Psoas muscle (tissue), 8 donors: Measurements from ENCODE around the gene OLFM3. TPM values are rescaled to one million over a fixed set of nuclear protein-coding genes. Genes with fewer than 3 reads are reported as not detected.

Source experiments
- ATAC-seq, 4 donors: fragments of 200-7000 bp; cut with Tn5 transposase; one replicate each; pipeline ENCODE4 v1.9.1; 2020; ENCODE audit warnings: moderate library complexity in 3 of 4, mild to moderate bottlenecking in 2 of 4
- DNase-seq, 2 donors: peaks; one replicate each; pipeline ENCODE4 v3.0.0-alpha.2; 2020
- H3K27ac ChIP-seq: fragments of 200-600 bp; one replicate; pipeline ENCODE4 v1.8.0; 2022
- H3K27me3 ChIP-seq, 3 donors: fragments of 200-600 bp in 1 of 3; one replicate each; pipeline versions ENCODE4 v1.6.1 to v1.8.0; 2013 to 2022; ENCODE audit warnings: low read length in 2 of 3, mild to moderate bottlenecking in 2 of 3, moderate library complexity in 1 of 3; ENCODE audit not compliant: insufficient read depth in 3 of 3
- H3K36me3 ChIP-seq, 2 donors: fragments of 200-600 bp in 1 of 2; one replicate each; pipeline versions ENCODE4 v1.6.1 to v1.8.0; 2013 to 2022; ENCODE audit warnings: low read depth in 1 of 2, mild to moderate bottlenecking in 1 of 2, moderate library complexity in 1 of 2; ENCODE audit not compliant: insufficient read depth in 1 of 2
- H3K4me1 ChIP-seq: fragments of 200-600 bp; one replicate; pipeline ENCODE4 v1.8.0; 2022
- H3K4me3 ChIP-seq: fragments of 200-600 bp; one replicate; pipeline ENCODE4 v1.8.0; 2022; ENCODE audit warnings: mild to moderate bottlenecking
- H3K9me3 ChIP-seq: fragments of 200-600 bp; one replicate; pipeline ENCODE4 v1.8.0; 2022
- WGBS, 3 donors: extraction: QIAGEN DNeasy Blood & Tissue Kit; methylation state at CpG; one replicate each; pipeline versions ENCODE4 v1.1.6 to v1.1.7; 2013; 5-methylcytosine and 5-hydroxymethylcytosine counted together
- intact Hi-C, 2 donors: fragments of 100-400 bp; cut with DNase I; formaldehyde crosslinking; loops; one replicate each; pipeline versions ENCODE4 v1.11.0 to v1.14.2; 2022
- long read RNA-seq, 2 donors: library from polyadenylated mRNA; unstranded; transcript quantifications; one replicate each; pipeline ENCODE4 v2.0.0, GENCODE V29; 2021
- polyA plus RNA-seq, 3 donors: library from polyadenylated mRNA; stranded (reverse); fragments of 200-250 nt; gene quantifications; one replicate each; pipeline ENCODE4 v1.2.3, GENCODE V29; 2013
- total RNA-seq, 4 donors: library from RNA; stranded (reverse); fragmentation: NEBNext Ultra II Directional in 2 of 4; extraction: Animal tissue kit (Norgen Biotek cat#: 25700) in 2 of 4; gene quantifications; one replicate each; pipeline versions ENCODE4 v1.2.1 to v1.2.4, GENCODE V29; 2021 to 2023
- TF ChIP-seq, protein P1 (sequence below): fragments of 200-600 bp; IDR thresholded peaks from one replicate; pipeline ENCODE4 v1.8.0; 2022; ENCODE audit warnings: antibody characterized with exemption
- donor health status: healthy with polysubstance abuse.
- donor health status: DM: no; HTN: no; CAD: no; lungs with moderate emphysema.
- donor health status: Bipolar disorder and iron deficiency.
- donor health status: healthy.
- donor health status: DM: yes; HTN: yes; CAD: no.
- donor health status: DM: no; HTN: no; CAD: no.
- donor health status: DM: no; HTN: no; CAD: no.
- donor health status: DM: yes; HTN: yes; CAD: no.

Gene OLFM3
- total RNA-seq (not detected), polyA plus RNA-seq (under 1 TPM in 1 of 3 donors, not detected in 2; 0.01 TPM)
- long read RNA-seq, donor 1, result 0 reads
- long read RNA-seq, donor 2, result 0 reads

DNA sequence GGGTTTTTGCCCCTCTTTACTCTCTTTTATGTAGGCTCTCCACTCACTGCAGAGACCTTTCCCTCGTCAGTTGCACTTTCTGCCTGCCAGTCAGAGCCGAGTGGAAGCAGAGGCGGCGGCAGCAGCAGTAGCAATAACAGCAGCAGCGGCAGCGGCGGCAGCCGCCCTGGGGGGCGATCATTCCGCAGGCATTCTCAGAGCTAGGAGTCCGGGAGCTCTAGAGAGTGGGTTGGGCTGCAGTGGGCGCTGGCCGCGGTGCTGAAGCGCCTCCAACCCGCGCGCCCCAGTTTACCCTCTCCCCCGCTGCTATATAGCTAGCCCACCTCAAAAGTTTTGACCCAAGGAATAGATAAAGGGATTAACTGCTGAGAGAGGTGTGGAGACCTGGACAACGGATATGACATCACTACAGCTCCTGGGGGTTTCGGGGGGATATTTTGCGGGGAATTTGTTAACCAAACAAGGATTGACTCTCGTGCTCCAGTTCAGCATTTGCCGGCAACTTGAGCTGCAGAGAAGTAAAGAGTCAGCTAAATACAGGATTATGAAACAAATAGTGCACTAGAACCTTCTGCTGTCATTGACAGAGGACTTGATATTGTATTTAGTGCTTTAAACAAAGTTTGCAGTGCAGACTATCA lies at the start of gene OLFM3:
Gene OLFM3 (minus strand): TSS at position 102 of the 641 bp plus-strand sequence.
- Histone ChIP-seq H3K27ac (no peak within 1 kb of the TSS), H3K4me1 (no peaks in the 10 kb centered on the region), H3K36me3 (no peaks in the 10 kb centered on the region), H3K4me3 (no peak within 1 kb of the TSS), H3K9me3 (no peaks in the 10 kb centered on the region), H3K27me3 (no peaks in the 10 kb centered on the region)
- no peak for DNase-seq
- TF ChIP-seq, protein P1, sequence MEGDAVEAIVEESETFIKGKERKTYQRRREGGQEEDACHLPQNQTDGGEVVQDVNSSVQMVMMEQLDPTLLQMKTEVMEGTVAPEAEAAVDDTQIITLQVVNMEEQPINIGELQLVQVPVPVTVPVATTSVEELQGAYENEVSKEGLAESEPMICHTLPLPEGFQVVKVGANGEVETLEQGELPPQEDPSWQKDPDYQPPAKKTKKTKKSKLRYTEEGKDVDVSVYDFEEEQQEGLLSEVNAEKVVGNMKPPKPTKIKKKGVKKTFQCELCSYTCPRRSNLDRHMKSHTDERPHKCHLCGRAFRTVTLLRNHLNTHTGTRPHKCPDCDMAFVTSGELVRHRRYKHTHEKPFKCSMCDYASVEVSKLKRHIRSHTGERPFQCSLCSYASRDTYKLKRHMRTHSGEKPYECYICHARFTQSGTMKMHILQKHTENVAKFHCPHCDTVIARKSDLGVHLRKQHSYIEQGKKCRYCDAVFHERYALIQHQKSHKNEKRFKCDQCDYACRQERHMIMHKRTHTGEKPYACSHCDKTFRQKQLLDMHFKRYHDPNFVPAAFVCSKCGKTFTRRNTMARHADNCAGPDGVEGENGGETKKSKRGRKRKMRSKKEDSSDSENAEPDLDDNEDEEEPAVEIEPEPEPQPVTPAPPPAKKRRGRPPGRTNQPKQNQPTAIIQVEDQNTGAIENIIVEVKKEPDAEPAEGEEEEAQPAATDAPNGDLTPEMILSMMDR, result no peak
- intact Hi-C loops, result no loop called here
- ATAC-seq, result no peak
- 5% methylated on average over 24 of the region's 24 CpGs for WGBS, 3 donors

DNA sequence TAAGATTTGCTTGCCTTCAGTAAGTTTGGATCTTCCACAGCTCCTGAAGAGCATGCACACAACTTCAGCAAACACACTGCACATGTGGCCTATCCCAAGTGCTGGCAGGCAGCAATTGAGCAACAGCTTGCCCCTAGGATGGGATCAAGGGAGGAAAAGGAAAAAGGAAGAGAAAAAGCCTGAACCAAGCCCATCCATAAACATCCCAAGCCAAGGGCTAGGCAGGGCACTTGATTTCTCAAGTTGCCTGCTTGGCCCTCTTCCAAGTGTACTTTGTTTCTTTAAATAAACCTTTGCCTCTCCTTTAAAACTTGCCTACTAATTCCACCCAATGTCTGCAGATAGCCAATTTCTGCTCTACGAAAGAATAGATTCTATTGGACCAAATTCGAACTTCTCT lies 49.0 kb upstream of the OLFM3 start:
- H3K4me3 ChIP-seq, result no peak overlapping the region
- H3K9me3 ChIP-seq, result no peaks in the 10 kb centered on the region
- no peaks in the 10 kb centered on the region for H3K4me1 ChIP-seq
- intact Hi-C loops, result no loop called here
- no peaks in the 10 kb centered on the region for H3K36me3 ChIP-seq
- DNase-seq (no peak), ATAC-seq (no peak)
- TF ChIP-seq, protein P1, result no peak
- no peak overlapping the region for H3K27ac ChIP-seq
- H3K27me3 ChIP-seq, result no peaks in the 10 kb centered on the region
- 89 to 94% (median 90%) methylated on average over 2 of the region's 2 CpGs for WGBS, 3 donors

DNA sequence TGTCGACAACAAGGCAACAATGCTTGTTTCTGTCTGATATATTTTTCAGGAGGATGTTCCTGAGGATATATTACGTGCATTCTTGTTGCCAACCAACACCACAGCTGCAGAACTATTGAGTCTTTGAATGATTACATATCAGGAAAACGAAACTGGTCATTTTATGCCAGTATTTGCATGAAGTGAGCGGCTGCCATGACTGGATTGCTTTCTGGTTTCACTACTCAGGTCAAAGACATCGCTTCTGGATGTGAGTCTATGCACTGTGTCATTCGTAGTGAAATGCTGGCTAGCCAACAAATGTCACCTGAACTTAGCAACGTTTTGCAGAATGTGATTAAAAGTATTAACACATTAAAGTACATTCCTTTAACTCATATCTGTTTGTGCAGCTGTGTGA lies 35.8 kb upstream of the OLFM3 start:
- intact Hi-C loops, result no loop called here
- Histone ChIP-seq H3K36me3 (no peaks in the 10 kb centered on the region), H3K27me3 (no peaks in the 10 kb centered on the region), H3K4me1 (no peaks in the 10 kb centered on the region), H3K27ac (no peak overlapping the region), H3K4me3 (no peak overlapping the region), H3K9me3 (no peaks in the 10 kb centered on the region)
- 66 to 71% (median 69%) methylated on average over 7 of the region's 7 CpGs for WGBS, 3 donors
- ATAC-seq (no peak), DNase-seq (no peak)
- TF ChIP-seq, protein P1, result no peak

DNA sequence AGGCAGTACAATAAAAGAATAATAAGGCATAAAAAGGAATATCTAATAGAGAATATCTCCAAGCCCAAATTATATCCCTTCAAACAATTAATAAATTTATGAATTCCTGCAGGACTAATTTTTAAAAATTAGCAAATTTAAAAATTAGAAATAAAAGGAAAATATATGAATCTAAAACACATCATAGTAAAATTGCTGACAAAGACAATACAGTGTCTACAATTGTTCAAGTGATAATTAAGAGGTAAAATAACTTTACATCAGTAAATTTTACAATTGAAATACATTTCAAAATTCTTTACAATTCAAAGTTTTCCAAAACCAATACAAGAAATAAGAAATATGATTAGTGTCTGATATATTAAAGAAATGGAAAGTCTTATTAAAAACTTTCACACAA lies 22.8 kb upstream of the OLFM3 start:
- intact Hi-C loops, result no loop called here
- Histone ChIP-seq H3K4me3 (no peak overlapping the region), H3K4me1 (no peaks in the 10 kb centered on the region), H3K36me3 (no peaks in the 10 kb centered on the region), H3K27me3 (no peaks in the 10 kb centered on the region), H3K27ac (no peak overlapping the region), H3K9me3 (peaks cover 14% of the 10 kb centered on the region)
- ATAC-seq (no peak), DNase-seq (no peak)
- TF ChIP-seq, protein P1, result no peak

DNA sequence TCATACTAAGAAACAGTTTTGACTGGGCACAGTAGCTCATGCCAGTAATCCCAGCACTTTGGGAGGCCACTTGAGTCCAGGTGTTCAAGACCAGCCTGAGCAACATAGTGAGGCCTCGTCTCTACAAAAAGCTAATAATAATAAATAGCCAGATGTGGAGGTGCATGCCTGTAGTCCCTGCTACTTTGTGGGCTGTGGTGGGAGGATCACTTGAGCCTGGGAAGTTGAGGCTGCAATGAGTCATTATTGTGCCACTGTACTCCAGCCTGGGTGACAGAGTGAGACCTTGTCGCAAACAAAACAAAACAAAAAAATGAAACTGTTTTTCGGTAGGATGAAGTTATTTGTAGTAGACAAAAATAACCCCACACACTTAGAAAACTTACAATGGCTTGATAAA lies 19.0 kb upstream of the OLFM3 start:
- no peak for ATAC-seq
- no peak for DNase-seq
- Histone ChIP-seq H3K9me3 (no peaks in the 10 kb centered on the region), H3K27me3 (no peaks in the 10 kb centered on the region), H3K4me1 (no peaks in the 10 kb centered on the region), H3K27ac (no peak overlapping the region), H3K4me3 (no peak overlapping the region), H3K36me3 (no peaks in the 10 kb centered on the region)
- intact Hi-C loops, result no loop called here
- 86 to 91% (median 90%) methylated on average over 3 of the region's 3 CpGs for WGBS, 3 donors
- TF ChIP-seq, protein P1, result no peak
